ENCODE results near the gene HSD17B8.
A peak's percentile ranks its signal among the peaks of the same experiment; 100 is the strongest.

HSD17B8 gene

GRCh38 chr6:33204415-33205190 is at the start of gene HSD17B8:
HSD17B8 (plus strand) TSS chr6:33204655; CDS start chr6:33204669, 14 bp downstream.
- peak; percentile 98 for DNase-seq

GRCh38 chr6:33156561-33156960 is 47.9 kb upstream of the HSD17B8 start:
- DNase-seq = no peak

DNA sequence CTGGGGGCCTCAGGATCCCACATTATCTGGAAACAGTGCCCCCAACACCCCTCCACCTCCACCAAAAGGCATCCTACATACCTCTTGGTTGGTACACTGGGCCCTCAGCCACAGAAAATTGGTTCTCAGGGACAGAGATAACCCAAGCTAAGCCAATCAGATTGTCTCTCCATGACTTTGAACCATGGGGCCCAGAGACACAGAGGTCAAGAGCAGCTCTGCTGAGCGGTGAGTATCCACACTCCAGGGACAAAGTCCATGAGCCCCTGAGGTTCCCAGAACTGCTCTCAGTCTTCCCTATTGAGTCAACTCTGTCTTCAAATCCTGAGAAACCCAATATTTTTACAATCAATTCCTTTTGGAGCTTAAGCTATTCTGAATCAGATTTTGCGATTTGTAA is 47.5 kb upstream of the HSD17B8 start:
- DNase-seq = no peak

DNA sequence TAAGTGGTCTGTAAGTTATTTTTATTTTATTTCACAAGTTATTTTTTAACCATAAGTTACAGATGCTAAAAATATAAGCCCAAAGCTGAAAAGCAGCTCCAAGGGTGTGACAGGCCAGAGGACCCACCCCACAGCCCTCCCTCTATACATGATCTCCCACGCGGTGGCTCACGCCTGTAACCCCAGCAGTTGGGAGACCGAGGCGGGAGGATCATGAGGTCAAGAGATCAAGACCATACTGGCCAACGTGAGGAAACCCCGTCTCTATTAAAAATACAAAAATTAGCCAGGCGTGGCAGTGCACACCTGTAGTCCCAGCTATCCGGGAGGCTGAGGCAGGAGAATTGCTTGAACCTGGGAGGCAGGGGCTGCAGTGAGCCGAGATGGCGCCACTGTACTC is 44.4 kb upstream of the HSD17B8 start:
- no peak for DNase-seq

DNA sequence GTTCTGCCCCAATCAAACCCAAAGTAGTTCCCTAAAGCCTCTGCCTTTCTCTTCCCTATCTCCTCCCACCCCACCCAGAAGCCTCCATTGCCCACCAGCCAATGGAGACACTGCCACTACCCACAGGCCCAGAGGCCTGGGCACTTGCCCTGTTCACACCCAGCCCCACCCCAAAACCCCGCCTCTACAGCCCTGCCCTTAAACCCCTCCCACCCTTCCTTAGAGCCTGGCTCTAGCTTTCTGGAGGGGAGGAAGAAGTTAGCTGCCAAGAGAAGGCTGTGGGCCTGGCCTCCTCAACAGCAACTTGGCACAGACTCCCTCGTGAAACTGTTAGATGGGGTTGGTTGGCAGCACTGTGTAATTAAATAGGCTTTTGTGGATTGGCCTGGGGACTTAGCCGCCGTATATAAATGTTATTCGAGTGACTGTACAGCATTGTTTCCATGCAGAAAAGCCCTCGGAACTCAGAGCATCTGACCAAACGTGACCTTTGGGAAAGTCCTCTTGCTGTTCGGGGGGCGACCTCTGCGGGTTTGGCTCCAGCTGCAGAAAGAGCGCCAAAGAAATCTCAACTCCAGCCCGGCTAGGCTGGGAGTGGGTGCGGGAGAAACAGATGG is 43.6 kb upstream of the HSD17B8 start:
- peak; percentile 60 for DNase-seq

DNA sequence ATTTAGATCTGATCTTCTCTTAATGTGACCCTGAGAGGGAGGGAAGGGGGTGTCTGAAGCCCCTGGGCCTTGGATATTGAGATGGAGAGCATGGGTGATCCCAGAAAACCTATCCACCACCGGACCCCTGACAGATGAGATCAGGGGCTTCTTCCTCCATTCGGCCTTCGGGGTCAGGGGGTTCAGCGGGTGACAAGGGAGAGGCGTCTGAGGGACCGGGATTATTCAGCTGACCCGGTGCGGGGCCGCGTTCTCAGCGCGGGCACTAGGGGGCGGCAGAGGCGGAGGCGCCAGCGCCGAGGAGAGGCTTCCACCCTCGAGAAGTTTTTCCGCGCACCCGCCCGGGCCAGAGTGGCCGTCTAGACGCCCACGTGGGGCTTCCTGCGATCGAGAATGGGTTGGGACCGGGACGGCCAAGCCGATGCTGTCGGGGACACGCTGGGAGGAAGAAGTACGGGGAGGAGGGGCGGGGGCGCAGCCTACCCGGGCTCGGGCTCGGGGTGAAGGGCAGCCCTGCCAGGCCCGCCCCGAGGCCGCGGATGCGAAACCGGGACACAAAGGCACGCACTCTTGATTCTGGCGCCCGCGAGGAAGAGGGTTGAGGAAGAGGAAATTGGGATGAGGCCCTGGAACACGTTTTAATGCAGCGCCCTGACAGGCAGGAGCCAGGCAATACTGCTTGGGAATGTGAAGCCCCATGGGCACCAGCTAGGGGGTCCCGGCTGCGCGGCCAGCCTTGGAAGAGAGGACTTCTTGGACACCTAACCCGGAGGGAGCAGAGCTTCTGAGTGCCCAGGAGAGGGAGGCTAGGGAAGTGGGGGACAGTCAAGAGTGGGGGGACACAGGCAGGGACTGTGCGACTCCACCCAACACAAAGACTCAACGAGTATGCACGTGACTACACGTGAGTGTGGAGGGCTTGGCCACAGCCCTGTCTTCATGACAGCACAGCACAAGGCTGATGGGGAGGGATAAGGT is 42.8 kb upstream of the HSD17B8 start:
- DNase-seq = peak; percentile 94

DNA sequence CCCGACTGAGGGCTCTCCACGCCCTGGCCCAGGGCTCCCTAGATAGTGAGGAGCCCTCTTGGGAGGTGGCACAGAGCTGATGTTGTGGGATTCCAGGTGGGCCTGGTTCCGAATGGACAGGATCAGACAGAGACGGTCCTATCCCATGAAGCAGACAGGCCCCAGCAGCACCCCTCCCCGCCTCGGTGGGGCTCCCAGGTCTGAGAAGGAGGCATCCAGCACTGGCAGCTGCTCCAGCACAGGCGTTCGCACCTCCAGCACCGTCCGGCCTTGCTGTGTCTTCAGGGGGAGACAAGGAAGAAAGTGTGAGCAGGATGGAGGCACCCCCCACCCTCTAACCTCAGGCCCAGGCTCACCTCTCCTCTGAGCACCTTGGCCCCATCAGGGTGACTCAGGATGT is 40.9 kb upstream of the HSD17B8 start:
- peak; percentile 58 for DNase-seq

DNA sequence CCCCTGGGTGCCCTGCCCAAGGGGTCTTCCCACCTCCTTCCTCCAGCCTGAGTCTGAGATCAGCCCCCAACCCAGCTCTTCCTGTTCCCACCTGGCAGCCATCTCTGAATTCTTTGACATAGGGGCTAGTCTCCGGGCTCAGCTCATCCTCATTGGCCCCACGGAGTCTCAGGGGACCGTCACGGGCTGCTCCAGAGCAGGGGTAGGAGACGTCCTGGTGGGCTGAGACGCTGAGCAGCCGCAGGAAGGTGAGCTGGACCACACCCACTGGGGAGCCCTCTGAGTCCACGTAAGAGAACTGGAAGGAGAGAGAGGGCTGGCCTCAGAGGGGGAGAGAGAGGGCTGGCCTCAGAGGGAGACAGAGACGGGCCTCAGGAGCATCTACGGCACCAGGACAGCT is 40.3 kb upstream of the HSD17B8 start:
- no peak for DNase-seq

- no peak for DNase-seq
These were observed 39.6 kb upstream of the HSD17B8 start for GRCh38 chr6:33164665-33165373.

- DNase-seq = no peak
These were observed 38.7 kb upstream of the HSD17B8 start for GRCh38 chr6:33165581-33166258.

DNA sequence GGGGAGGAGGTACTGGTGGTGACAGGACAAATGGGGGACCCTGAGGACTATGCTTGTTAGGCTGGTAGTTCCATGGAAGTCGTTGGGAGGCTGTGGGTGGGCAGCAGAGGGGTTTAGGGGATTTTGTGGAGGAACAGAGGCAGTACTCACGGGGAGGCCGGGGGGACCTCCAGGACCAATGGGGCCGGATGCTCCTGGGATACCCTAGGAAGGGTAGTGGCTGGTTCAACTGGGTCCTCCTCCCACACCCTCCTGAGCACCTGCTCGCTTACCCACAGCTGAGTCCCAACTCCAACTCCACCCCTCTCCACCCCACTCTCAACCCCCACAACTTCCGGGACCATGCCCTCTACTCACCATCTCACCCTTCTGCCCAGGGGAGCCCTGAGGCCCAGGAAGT is 38.1 kb upstream of the HSD17B8 start:
- no peak for DNase-seq

GRCh38 chr6:33166811-33167210 is 37.6 kb upstream of the HSD17B8 start:
- peak; percentile 56 for DNase-seq

DNA sequence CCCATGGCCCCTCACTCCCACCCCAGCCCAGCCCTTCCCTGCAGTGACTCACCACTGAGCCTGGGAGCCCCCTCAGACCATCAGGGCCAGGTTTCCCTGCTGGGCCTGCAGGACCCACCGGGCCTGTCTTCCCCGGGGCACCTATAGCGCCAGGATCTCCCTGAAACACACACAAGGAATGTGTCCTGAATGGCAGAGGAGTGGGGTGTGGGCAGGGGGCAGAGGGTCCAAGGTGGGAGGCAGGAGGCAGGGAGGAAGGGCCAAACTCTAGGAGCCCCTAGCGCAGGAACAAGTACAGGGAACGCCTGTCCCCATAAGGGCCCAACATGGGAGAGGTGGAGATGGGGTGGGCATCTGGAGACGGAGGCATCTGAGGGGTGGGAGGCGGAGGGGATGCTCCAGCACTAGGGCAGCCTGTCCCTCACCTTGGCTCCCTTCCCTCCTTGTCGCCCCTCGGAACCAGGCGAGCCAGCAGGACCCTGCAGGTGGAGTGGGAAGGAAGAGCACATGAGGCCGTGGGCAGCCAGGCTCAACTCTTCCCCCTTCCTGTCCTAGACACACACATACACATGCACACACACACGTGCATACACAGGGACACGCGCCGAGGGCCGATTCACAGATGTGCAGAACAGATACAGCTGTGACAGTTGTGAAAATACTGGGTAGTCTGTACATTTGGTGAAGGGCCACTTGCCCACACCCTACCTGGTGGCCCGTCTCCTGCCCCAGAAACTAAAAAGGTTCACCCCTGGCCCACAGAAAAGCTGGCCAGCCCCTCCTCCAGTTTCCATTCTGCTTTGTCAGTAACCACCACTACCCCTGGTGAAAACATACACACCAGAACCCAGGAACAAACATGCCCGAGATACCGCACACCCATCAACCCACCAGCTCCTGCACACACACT is 36.8 kb upstream of the HSD17B8 start:
- peak; percentile 57 for DNase-seq

DNA sequence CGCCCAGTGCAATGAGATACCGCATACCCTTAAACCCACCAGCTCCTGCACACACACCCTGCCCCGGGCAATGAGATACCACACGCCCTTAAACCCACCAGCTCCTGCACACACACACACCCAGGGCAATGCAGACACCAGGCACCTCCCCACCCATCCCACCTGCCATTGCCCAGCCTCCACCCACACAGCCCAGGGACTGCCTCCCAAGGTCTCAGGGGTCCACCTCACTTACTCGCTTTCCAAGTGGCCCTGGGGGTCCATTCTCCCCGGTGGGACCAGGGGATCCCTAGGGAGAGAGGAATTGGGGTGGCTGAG is 36.2 kb upstream of the HSD17B8 start:
- DNase-seq = peak; percentile 42

DNA sequence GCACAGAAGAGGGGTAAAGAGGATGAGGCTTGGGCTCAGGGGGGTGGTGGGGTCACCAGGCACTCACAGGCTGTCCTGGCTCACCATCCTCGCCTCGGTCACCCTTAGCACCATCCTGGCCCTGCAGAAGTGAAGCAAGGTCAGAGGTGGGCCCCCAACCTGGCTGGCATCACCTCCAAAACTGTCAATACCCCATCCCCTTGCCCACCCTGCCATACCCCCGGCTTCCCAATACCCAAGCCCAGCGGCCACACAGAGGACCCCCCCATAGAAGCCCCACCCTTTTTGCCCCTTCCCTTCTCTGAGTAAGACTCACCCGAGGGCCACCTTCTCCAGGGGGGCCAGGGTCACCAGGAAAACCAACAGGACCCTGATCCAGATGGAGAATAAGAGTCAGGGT is 35.8 kb upstream of the HSD17B8 start:
- no peak for DNase-seq

DNA sequence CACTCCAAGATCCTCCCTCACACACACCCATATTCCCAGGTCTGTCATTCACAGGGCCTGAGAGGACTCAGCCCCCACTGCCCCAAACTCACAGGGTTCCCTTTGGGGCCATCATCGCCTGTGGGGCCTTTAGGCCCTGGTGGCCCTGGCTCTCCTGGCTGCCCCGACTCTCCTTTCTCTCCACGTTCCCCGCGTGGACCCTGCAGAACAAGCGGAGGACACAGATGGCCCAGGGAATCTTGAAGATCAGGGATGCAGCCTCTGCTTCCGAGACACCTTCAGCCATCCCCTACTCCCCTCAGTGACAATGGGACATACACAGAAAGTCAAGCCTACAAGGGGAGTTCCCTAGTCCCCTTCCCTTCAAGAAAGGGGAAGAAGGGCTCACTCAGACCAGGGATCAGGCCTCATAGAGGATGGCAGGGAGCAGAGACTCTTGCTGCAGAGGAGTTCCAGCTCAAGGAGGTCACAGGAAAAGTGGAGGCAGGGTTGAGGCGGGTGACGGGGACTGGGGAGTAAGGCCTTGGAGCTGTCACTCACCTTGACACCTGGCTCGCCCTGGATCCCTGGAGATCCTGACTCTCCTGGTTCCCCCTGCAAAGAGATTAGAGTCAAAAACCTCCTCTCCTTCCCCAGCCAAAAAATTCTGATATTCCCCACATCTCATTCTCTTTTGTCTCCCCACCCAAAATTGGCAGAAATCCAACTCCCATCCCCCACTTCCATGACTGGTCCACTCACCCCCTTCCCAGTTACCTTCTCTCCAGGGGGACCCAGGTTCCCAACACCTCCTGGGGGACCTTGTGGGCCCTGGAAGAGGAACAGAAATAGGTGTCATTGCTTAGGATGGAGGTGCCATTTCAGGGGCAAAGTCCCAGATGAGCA is 34.9 kb upstream of the HSD17B8 start:
- peak; percentile 54 for DNase-seq

- peak; percentile 58 for DNase-seq
These were observed 34.1 kb upstream of the HSD17B8 start for GRCh38 chr6:33170176-33171015.

DNA sequence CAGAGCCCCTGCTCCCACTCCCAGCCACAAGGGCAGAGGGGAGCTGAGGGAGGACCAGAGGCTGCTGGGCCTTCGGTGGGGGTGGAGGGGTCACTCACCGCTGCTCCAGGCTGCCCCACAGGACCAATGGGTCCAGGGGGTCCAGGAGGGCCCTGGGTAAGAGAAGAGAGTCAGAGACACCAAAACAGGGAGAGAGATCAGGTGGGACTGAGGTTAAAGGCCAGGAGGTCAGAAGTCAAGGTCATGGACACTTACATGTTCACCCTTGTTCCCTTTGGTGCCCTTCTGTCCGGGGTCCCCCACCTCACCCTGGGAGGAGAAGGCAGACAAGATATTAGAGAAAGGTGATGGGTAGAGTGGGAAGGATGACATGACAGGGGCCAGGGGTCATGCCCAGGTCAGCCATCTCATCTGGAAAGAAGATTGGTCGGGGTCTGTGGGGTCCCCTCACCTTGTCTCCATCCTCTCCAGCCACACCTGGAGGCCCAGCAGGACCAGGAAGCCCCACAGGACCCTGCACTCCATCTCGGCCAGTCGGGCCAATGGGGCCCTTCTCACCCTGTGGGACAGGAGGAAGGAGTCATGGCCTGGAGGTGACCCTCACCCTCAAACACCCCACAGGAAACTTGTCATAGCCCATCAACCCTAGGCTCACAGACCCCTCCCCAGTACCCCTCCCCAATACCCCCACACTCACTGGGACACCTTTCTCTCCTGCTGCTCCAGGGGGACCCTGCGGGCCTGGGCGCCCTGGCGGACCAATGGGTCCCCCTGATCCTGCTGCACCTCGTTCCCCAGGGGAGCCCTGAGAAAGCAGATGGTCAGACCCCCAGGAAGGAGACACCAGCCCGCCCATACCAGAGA is 33.2 kb upstream of the HSD17B8 start:
- DNase-seq = no peak

Measured in activated effector memory CD4-positive, alpha-beta T cell treated with anti-CD3 and anti-CD28 coated beads, Interleukin-2, amount 50 U/mL, for 16 hours (primary cell).